Panc1 (cell line): ENCODE data around the gene CETP. TPM values are rescaled to one million over a fixed set of nuclear protein-coding genes. Genes with fewer than 3 reads are reported as not detected.

Experiments
- ATAC-seq: fragments of 200-7000 bp; cut with Tn5 transposase; 2 replicates; pipeline ENCODE4 v1.9.1; 2020; ENCODE audit warnings: mild to moderate bottlenecking, moderate library complexity
- BruUV-seq: library from RNA; stranded (reverse); fragments of 400-500 nt; replicated peaks from 2 replicates; lab custom pipeline; 2021; lab: Mats Ljungman, UMichigan
- CTCF ChIA-PET: fragments of 300-600 bp; sonication (Branson Sonifier 250); formaldehyde crosslinking; loops from one replicate; lab custom pipeline; 2022; ENCODE audit warnings: antibody characterized with exemption; lab: Charles Lee
- POLR2A ChIA-PET: fragments of 300-600 bp; sonication (Branson Sonifier 250); formaldehyde crosslinking; loops from one replicate; lab custom pipeline; 2022; ENCODE audit warnings: antibody characterized with exemption; lab: Charles Lee
- DNase-seq: peaks from one replicate; pipeline ENCODE4 v3.0.0-alpha.2; 2010; ENCODE audit warnings: low read depth, low spot score
- H3K27ac ChIP-seq: 2 replicates; pipeline ENCODE4 v1.5.1; 2011; ENCODE audit warnings: mild to moderate bottlenecking, low read length, inconsistent platforms
- H3K27me3 ChIP-seq: fragments of 200-500 bp; sonication (Bioruptor generic); 2 replicates; pipeline ENCODE4 v1.6.0; 2014; ENCODE audit warnings: low read length, inconsistent platforms; ENCODE audit not compliant: control insufficient read depth, insufficient read depth
- H3K36me3 ChIP-seq: fragments of 200-500 bp; sonication (Bioruptor generic); 2 replicates; pipeline ENCODE4 v1.5.1; 2014; ENCODE audit warnings: inconsistent platforms, mild to moderate bottlenecking, low read length, moderate library complexity; ENCODE audit not compliant: control insufficient read depth, insufficient read depth
- H3K4me1 ChIP-seq: 2 replicates; pipeline ENCODE4 v1.5.1; 2011; ENCODE audit warnings: inconsistent platforms, mild to moderate bottlenecking, low read length, moderate library complexity; ENCODE audit not compliant: control insufficient read depth, insufficient read depth
- H3K4me3 ChIP-seq, 2 experiments: 2 replicates each; pipeline ENCODE4 v1.5.1; 2011 to 2012; ENCODE audit warnings: low read depth in 2 of 2, low read length in 2 of 2, mild to moderate bottlenecking in 2 of 2, inconsistent platforms in 1 of 2, moderate library complexity in 1 of 2
- H3K9me3 ChIP-seq: fragments of 200-500 bp; sonication (Bioruptor generic); 2 replicates; pipeline ENCODE4 v1.5.1; 2014; ENCODE audit warnings: low read depth, mild to moderate bottlenecking, inconsistent platforms, low read length, moderate library complexity; ENCODE audit not compliant: control insufficient read depth, insufficient read depth
- POLR2AphosphoS5 ChIP-seq: IDR thresholded peaks from 2 replicates; pipeline ENCODE4 v1.6.1; 2012; ENCODE audit warnings: mild to moderate bottlenecking, low read depth, low read length, moderate library complexity
- SIN3A ChIP-seq: IDR thresholded peaks from 2 replicates; pipeline ENCODE4 v1.6.1; 2012; ENCODE audit warnings: low read depth, mild to moderate bottlenecking, low read length, moderate library complexity, borderline replicate concordance; ENCODE audit not compliant: insufficient read depth
- TCF7L2 ChIP-seq: IDR thresholded peaks from 2 replicates; pipeline ENCODE4 v1.6.1; 2011; ENCODE audit warnings: mild to moderate bottlenecking, low read depth, low read length, inconsistent platforms
- in situ Hi-C: cut with HindIII; loops from 2 replicates; pipeline ENCODE4 v1.10.0; 2016; ENCODE audit warnings: low sequenced_read_pairs, low pct_unique_long_range_greater_than_20kb
- intact Hi-C: fragments of 100-400 bp; cut with micrococcal nuclease; formaldehyde crosslinking; loops from one replicate; pipeline ENCODE4 v1.10.0; 2022; ENCODE audit not compliant: unreplicated experiment
- total RNA-seq: library from RNA; stranded (reverse); gene quantifications from one replicate; pipeline ENCODE4 v1.2.1, GENCODE V29; 2021; ENCODE audit not compliant: unreplicated experiment
- TF ChIP-seq, protein P1 (sequence below), 2 experiments: IDR thresholded peaks; 2 replicates each; pipeline ENCODE4 v1.6.1; 2011 to 2012; ENCODE audit warnings: low read depth in 2 of 2, control low read depth in 1 of 2, low read length in 1 of 2, mild to moderate bottlenecking in 1 of 2, moderate library complexity in 1 of 2; ENCODE audit not compliant: insufficient read depth in 1 of 2
- TF ChIP-seq, protein P2 (sequence below): fragments of 450-650 bp; IDR thresholded peaks from 2 replicates; pipeline ENCODE4 v1.5.1; 2017; ENCODE audit warnings: mild to moderate bottlenecking

Gene CETP
- total RNA-seq, 1 experiment from 2014 or later: not detected

DNA sequence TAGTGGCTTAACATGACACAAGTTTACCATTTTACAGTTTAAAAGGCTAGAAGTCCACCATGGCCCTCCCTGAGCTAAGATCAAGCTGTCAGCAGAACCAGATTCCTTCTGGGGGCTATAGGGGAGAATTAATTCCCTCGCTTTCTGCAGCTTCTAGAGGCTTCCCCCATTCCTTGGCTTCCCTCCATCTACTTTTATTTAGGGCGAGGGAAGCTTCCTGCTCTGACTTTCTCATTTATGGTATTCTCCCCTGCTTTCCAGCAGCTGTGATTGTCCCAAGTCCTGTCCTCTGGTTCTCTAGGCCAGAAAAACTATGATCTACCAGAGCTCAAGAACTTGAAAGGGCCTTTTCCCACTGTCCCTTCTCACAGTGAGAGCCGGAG lies 4.3 kb downstream of the CETP start:
- no peak for DNase-seq
- in situ Hi-C loops: no loop called here
- Histone ChIP-seq H3K27me3 (no peaks in the 10 kb centered on the region), H3K4me1 (no peaks in the 10 kb centered on the region), H3K4me3 (no peak overlapping the region), H3K27ac (no peak overlapping the region), H3K36me3 (no peaks in the 10 kb centered on the region), H3K9me3 (no peaks in the 10 kb centered on the region)
- ATAC-seq: no peak
- ChIA-PET POLR2A (interaction anchor here (0.6 kb wide), 1 partner anchor 18 kb away, joined by 3 read pairs; no protein-coding TSS in a partner anchor), CTCF (no interaction called here)
- no peak for TF ChIP-seq SIN3A
- TF ChIP-seq POLR2AphosphoS5: no peak
- TF ChIP-seq TCF7L2: no peak
- TF ChIP-seq, protein P1, sequence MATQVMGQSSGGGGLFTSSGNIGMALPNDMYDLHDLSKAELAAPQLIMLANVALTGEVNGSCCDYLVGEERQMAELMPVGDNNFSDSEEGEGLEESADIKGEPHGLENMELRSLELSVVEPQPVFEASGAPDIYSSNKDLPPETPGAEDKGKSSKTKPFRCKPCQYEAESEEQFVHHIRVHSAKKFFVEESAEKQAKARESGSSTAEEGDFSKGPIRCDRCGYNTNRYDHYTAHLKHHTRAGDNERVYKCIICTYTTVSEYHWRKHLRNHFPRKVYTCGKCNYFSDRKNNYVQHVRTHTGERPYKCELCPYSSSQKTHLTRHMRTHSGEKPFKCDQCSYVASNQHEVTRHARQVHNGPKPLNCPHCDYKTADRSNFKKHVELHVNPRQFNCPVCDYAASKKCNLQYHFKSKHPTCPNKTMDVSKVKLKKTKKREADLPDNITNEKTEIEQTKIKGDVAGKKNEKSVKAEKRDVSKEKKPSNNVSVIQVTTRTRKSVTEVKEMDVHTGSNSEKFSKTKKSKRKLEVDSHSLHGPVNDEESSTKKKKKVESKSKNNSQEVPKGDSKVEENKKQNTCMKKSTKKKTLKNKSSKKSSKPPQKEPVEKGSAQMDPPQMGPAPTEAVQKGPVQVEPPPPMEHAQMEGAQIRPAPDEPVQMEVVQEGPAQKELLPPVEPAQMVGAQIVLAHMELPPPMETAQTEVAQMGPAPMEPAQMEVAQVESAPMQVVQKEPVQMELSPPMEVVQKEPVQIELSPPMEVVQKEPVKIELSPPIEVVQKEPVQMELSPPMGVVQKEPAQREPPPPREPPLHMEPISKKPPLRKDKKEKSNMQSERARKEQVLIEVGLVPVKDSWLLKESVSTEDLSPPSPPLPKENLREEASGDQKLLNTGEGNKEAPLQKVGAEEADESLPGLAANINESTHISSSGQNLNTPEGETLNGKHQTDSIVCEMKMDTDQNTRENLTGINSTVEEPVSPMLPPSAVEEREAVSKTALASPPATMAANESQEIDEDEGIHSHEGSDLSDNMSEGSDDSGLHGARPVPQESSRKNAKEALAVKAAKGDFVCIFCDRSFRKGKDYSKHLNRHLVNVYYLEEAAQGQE (IDR thresholded peaks at IDR 0.05; ENCODE audit: insufficient read depth in 1 of 2, low read depth in 2 of 2, low read length in 1 of 2): no peak
- TF ChIP-seq, protein P2, sequence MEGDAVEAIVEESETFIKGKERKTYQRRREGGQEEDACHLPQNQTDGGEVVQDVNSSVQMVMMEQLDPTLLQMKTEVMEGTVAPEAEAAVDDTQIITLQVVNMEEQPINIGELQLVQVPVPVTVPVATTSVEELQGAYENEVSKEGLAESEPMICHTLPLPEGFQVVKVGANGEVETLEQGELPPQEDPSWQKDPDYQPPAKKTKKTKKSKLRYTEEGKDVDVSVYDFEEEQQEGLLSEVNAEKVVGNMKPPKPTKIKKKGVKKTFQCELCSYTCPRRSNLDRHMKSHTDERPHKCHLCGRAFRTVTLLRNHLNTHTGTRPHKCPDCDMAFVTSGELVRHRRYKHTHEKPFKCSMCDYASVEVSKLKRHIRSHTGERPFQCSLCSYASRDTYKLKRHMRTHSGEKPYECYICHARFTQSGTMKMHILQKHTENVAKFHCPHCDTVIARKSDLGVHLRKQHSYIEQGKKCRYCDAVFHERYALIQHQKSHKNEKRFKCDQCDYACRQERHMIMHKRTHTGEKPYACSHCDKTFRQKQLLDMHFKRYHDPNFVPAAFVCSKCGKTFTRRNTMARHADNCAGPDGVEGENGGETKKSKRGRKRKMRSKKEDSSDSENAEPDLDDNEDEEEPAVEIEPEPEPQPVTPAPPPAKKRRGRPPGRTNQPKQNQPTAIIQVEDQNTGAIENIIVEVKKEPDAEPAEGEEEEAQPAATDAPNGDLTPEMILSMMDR: no peak
- BruUV-seq: no TSS peak
- intact Hi-C loops: loop anchor here (10.0 kb wide), 1 partner anchor 79 kb away; no protein-coding TSS in a partner anchor

DNA sequence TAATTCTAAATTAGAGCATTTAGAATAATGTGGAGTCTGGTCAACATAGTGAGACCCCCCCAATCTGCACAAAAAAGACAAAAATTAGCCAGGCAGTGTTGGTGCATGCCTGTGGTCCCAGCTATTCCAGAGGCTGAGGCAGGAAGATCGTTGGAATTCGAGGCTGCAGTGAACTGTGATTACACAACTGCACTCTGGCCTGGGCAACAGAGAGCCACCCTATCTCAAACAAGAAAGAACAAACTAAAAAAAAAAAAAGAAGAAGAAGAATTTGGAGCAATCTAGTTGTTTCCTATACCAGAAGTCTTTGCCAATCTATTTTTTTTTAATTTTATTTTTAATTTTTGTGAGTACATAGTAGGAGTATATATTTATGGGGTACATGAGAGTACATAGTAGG lies 6.0 kb downstream of the CETP start:
- intact Hi-C loops (loop anchor here (10.0 kb wide), 1 partner anchor 77 kb away; no protein-coding TSS in a partner anchor), in situ Hi-C loops (no loop called here)
- BruUV-seq: no TSS peak
- no peaks in the 10 kb centered on the region for H3K27me3 ChIP-seq
- H3K27ac ChIP-seq: no peak overlapping the region
- H3K36me3 ChIP-seq: no peaks in the 10 kb centered on the region
- DNase-seq (no peak), ATAC-seq (no peak)
- TF ChIP-seq POLR2AphosphoS5 (no peak), SIN3A (no peak), TCF7L2 (no peak)
- TF ChIP-seq, protein P2: no peak
- TF ChIP-seq, protein P1 (IDR thresholded peaks at IDR 0.05; ENCODE audit: insufficient read depth in 1 of 2, low read depth in 2 of 2, low read length in 1 of 2): no peak
- no peaks in the 10 kb centered on the region for H3K4me1 ChIP-seq
- no peaks in the 10 kb centered on the region for H3K9me3 ChIP-seq
- no peak overlapping the region for H3K4me3 ChIP-seq
- ChIA-PET POLR2A (no interaction called here), CTCF (no interaction called here)
